Testis (tissue), 2 donors: ENCODE results near the gene FRMD4B.

ENCODE experiments used
- CTCF ChIP-seq, 3 experiments: fragments of 450-650 bp in 2 of 3; fragments of 200-600 bp in 1 of 3; sonication (generic) in 1 of 3; IDR thresholded peaks; one replicate each; pipeline ENCODE4 v1.5.1; 2016 to 2019; ENCODE audit warnings: antibody characterized with exemption in 3 of 3, mild to moderate bottlenecking in 2 of 3, moderate library complexity in 1 of 3
- POLR2A ChIP-seq: fragments of 450-650 bp; IDR thresholded peaks from one replicate; pipeline ENCODE4 v1.6.1; 2017; ENCODE audit warnings: antibody characterized with exemption, mild to moderate bottlenecking, moderate library complexity

GRCh38 chr3:69271098-69271497 lies 114.8 kb downstream of the FRMD4B start:
- TF ChIP-seq POLR2A: no peak
- no peak for TF ChIP-seq CTCF (IDR thresholded peaks at IDR 0.05)
